ENCODE measurements around the gene POLR2H.

DNA sequence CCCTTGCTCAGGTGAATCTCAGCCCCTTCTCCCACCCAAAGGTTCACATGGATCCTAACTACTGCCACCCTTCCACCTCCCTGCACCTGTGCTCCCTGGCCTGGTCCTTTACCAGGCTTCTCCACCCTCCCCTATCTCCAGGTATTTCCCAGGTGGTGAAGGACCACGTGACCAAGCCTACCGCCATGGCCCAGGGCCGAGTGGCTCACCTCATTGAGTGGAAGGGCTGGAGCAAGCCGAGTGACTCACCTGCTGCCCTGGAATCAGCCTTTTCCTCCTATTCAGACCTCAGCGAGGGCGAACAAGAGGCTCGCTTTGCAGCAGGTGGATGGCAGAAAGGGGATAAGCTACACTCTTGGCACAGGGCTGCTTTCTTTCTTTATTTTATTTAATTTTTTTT, 19.6 kb upstream of the POLR2H start:
- TF ChIP-seq, protein P1, sequence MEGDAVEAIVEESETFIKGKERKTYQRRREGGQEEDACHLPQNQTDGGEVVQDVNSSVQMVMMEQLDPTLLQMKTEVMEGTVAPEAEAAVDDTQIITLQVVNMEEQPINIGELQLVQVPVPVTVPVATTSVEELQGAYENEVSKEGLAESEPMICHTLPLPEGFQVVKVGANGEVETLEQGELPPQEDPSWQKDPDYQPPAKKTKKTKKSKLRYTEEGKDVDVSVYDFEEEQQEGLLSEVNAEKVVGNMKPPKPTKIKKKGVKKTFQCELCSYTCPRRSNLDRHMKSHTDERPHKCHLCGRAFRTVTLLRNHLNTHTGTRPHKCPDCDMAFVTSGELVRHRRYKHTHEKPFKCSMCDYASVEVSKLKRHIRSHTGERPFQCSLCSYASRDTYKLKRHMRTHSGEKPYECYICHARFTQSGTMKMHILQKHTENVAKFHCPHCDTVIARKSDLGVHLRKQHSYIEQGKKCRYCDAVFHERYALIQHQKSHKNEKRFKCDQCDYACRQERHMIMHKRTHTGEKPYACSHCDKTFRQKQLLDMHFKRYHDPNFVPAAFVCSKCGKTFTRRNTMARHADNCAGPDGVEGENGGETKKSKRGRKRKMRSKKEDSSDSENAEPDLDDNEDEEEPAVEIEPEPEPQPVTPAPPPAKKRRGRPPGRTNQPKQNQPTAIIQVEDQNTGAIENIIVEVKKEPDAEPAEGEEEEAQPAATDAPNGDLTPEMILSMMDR (IDR thresholded peaks at IDR 0.05; ENCODE audit: borderline replicate concordance, extremely low read depth, low read length, poor library complexity, severe bottlenecking): no peak
- TF ChIP-seq EZH2 (IDR thresholded peaks at IDR 0.05; ENCODE audit: borderline replicate concordance, low read depth, low read length, severe bottlenecking): no peak

Data from DND-41 (cell line).